Measurements from ENCODE around the gene CRIM1. TPM values are rescaled to one million over a fixed set of nuclear protein-coding genes. Genes with fewer than 3 reads are reported as not detected.

Gene CRIM1
- total RNA-seq, 1 donor = 949 TPM

GRCh38 chr2:36371070-36371874 is 15.7 kb downstream of the CRIM1 start:
- no peak for TF ChIP-seq CTCF (IDR thresholded peaks at IDR 0.05; ENCODE audit: insufficient read depth, low read depth, low read length)
- no peak overlapping the region for H3K4me3 ChIP-seq (ENCODE audit: low read depth, low read length)
- DNase-seq (ENCODE audit: low read depth) = no peak

- no peak for TF ChIP-seq CTCF (IDR thresholded peaks at IDR 0.05; ENCODE audit: insufficient read depth, low read depth, low read length)
- peak; percentile 72 for DNase-seq (ENCODE audit: low read depth)
- no peak overlapping the region for H3K4me3 ChIP-seq (ENCODE audit: low read depth, low read length)
Observed at GRCh38 chr2:36371928-36372391, 16.4 kb downstream of the CRIM1 start.

- peak; percentile 75 for DNase-seq (ENCODE audit: low read depth)
- H3K4me3 ChIP-seq (ENCODE audit: low read depth, low read length) = no peak overlapping the region
- no peak for TF ChIP-seq CTCF (IDR thresholded peaks at IDR 0.05; ENCODE audit: insufficient read depth, low read depth, low read length)
Observed at GRCh38 chr2:36373149-36373926, 17.8 kb downstream of the CRIM1 start.

- DNase-seq (ENCODE audit: low read depth) = no peak
- TF ChIP-seq CTCF (IDR thresholded peaks at IDR 0.05; ENCODE audit: insufficient read depth, low read depth, low read length) = no peak
- no peak overlapping the region for H3K4me3 ChIP-seq (ENCODE audit: low read depth, low read length)
Observed at GRCh38 chr2:36374585-36374984, 19.0 kb downstream of the CRIM1 start.

GRCh38 chr2:36376319-36376765 is 20.8 kb downstream of the CRIM1 start:
- DNase-seq (ENCODE audit: low read depth) = peak; percentile 72
- TF ChIP-seq CTCF (IDR thresholded peaks at IDR 0.05; ENCODE audit: insufficient read depth, low read depth, low read length) = no peak
- H3K4me3 ChIP-seq (ENCODE audit: low read depth, low read length) = no peak overlapping the region

- no peak for DNase-seq (ENCODE audit: low read depth)
- no peak for TF ChIP-seq CTCF (IDR thresholded peaks at IDR 0.05; ENCODE audit: insufficient read depth, low read depth, low read length)
- no peak overlapping the region for H3K4me3 ChIP-seq (ENCODE audit: low read depth, low read length)
Observed at GRCh38 chr2:36376992-36377738, 21.6 kb downstream of the CRIM1 start.

Data from fibroblast of villous mesenchyme (primary cell).